ENCODE measurements around the gene PPP4R3A. TPM values are rescaled to one million over a fixed set of nuclear protein-coding genes. Genes with fewer than 3 reads are reported as not detected.
A peak's percentile ranks its signal among the peaks of the same experiment; 100 is the strongest.

The PPP4R3A gene
- total and polyA plus RNA-seq, 10 of the 15 experiments (the other 5 are each of a cell fraction or from before 2014, with no cell fraction given): 19.4 to 97.8 (median 62.9) TPM

DNA sequence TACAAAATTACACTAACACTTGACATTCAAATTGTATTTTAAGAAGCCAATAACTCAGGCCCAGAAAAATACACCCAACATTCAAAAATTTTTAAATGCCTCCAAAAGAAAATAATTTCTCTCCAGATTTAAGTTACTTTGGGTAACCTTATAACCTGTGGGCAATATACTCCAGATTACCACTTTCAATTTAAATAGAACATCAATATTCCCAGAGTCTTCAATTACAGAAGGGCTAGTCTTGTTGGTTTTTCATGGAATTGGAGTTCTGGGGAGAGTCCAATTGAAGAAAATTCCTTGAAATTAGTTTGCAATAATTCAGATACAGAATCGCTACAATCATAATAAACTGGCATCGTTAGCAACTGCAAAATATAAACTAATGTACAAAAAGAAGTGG, 2.0 kb downstream of the PPP4R3A start:
- Histone ChIP-seq H3K27ac (ENCODE audit: control insufficient read depth, insufficient read depth) (peak overlapping the region; percentile 97; the same call in 1 of the 2 replicates), H3K4me2 (ENCODE audit: control insufficient read depth, insufficient read depth) (peak overlapping the region; percentile 79), H4K20me1 (ENCODE audit: control insufficient read depth, insufficient read depth) (peaks cover under 1% of the 10 kb centered on the region; the same call in 1 of the 2 replicates), H2AFZ (ENCODE audit: control insufficient read depth, low read depth, low read length) (no peak overlapping the region), H3K4me3 (peak overlapping the region; percentile 99), H3K9me3 (replicated peaks; ENCODE audit: control insufficient read depth, insufficient read depth, low read length) (no peaks in the 10 kb centered on the region), H3K9ac (ENCODE audit: control insufficient read depth, insufficient read depth, low read length) (peak overlapping the region; percentile 99), H3K79me2 (ENCODE audit: control insufficient read depth, insufficient read depth, low read length) (peaks cover 76% of the 10 kb centered on the region), H3K4me1 (ENCODE audit: control insufficient read depth, insufficient read depth, low read length) (peaks cover 5% of the 10 kb centered on the region), H3K36me3 (ENCODE audit: control insufficient read depth in 2 of 2, insufficient read depth in 2 of 2, low read length in 1 of 2) (peaks cover 0 to 12% of the 10 kb centered on the region in 2 experiments; a peak in 2 of 4 replicates), H3K27me3 (replicated peaks in 1 of 2; ENCODE audit: control insufficient read depth in 2 of 2, insufficient read depth in 2 of 2, low read length in 1 of 2) (no peaks in the 10 kb centered on the region)
- CTCF ChIA-PET: interaction anchor here (1.0 kb wide), 1 partner anchor 39 kb away, joined by 3 read pairs; no protein-coding TSS in a partner anchor
- WGBS (ENCODE audit: insufficient coverage, insufficient replicate concordance, low lambda C conversion rate, missing lambda C conversion rate): 2% methylated on average over 2 of the region's 2 CpGs
- POLR2A ChIA-PET: interaction anchor here (0.6 to 1.2 kb wide), 2 partner anchors 12 to 36 kb away, joined by 3 to 7 read pairs; no protein-coding TSS in a partner anchor
- in situ Hi-C loops (cut with MboI): loop anchor here (25.0 kb wide), 1 partner anchor 1121 kb away; the partner anchor contains the start of gene CALM1
- SMC1A ChIA-PET (ENCODE audit: uncharacterized antibody, unreplicated experiment): interaction anchor here (0.6 to 1.6 kb wide), 5 partner anchors 23 to 488 kb away, joined by 3 to 5 read pairs (median 3); no protein-coding TSS in a partner anchor
- intact Hi-C loops (cut with micrococcal nuclease; ENCODE audit: unreplicated experiment): loop anchor here (10.0 kb wide), 1 partner anchor 183 kb away; no protein-coding TSS in a partner anchor
- BruUV-seq (replicated peaks): no TSS peak
- ATAC-seq: no peak
- RAD21 ChIA-PET (ENCODE audit: unreplicated experiment): no interaction called here
- DNase-seq (ENCODE audit: low read depth, low spot score): no peak
- TF ChIP-seq REST (IDR thresholded peaks at IDR 0.05; ENCODE audit: low read depth, low read length) (no peak), CEBPB (IDR thresholded peaks at IDR 0.05; ENCODE audit: borderline replicate concordance in 1 of 2, low read depth in 2 of 2, low read length in 2 of 2) (no peak), IRF3 (IDR thresholded peaks at IDR 0.05) (no peak), MYB (IDR thresholded peaks at IDR 0.05; ENCODE audit: borderline replicate concordance, low read depth, low read length) (no peak), SMC3 (IDR thresholded peaks at IDR 0.05; ENCODE audit: borderline replicate concordance, low read length) (no peak), STAT1 (conservative IDR thresholded peaks at IDR 0.05) (no peak), CBFB (IDR thresholded peaks at IDR 0.05; ENCODE audit: low read depth) (no peak), E2F4 (IDR thresholded peaks at IDR 0.05; ENCODE audit: low read depth, low read length) (no peak), SMARCA5 (IDR thresholded peaks at IDR 0.05) (no peak), SKIL (IDR thresholded peaks at IDR 0.05; ENCODE audit: low read depth, poor library complexity, severe bottlenecking) (no peak), CBX5 (IDR thresholded peaks at IDR 0.05; ENCODE audit: low read depth) (no peak), NR2F1 (conservative IDR thresholded peaks at IDR 0.05) (no peak), SREBF1 (IDR thresholded peaks at IDR 0.05; ENCODE audit: low read length) (no peak), BACH1 (IDR thresholded peaks at IDR 0.05; ENCODE audit: borderline replicate concordance) (no peak), EP300 (IDR thresholded peaks at IDR 0.05; ENCODE audit: borderline replicate concordance in 1 of 2, control insufficient read depth in 1 of 2, low read depth in 2 of 2, low read length in 2 of 2) (no peak), RAD51 (IDR thresholded peaks at IDR 0.05) (no peak)
- no peak for FAIRE-seq

All from GM12878 (cell line).